Measurements from ENCODE around the gene SHC1.
"Not testable (repeated sequence)": the region's sequence is repeated elsewhere in the genome, so short reads cannot be mapped to it uniquely, and the experiment has no call there.

SHC1 gene

GRCh38 chr1:154995301-154995983, 24.9 kb upstream of the SHC1 start:
- DNase-seq (ENCODE audit: low read depth) = not testable (repeated sequence)

GRCh38 chr1:154994591-154994990, 24.0 kb upstream of the SHC1 start:
- DNase-seq (ENCODE audit: low read depth) = no peak

GRCh38 chr1:154994269-154994587, 23.7 kb upstream of the SHC1 start:
- DNase-seq (ENCODE audit: low read depth) = no peak

- DNase-seq (ENCODE audit: low read depth) = no peak
Measured at GRCh38 chr1:154993572-154994268, 23.2 kb upstream of the SHC1 start, which contains the start of gene LENEP. TSS of gene LENEP (plus strand) at chr1:154993586. CDS start at chr1:154993608, 22 bp downstream.

- DNase-seq (ENCODE audit: low read depth) = no peak
Measured at GRCh38 chr1:154992721-154993571, 22.4 kb upstream of the SHC1 start.

- no peak for DNase-seq (ENCODE audit: low read depth)
Measured at GRCh38 chr1:154990276-154990675, 19.7 kb upstream of the SHC1 start.

- no peak for DNase-seq (ENCODE audit: low read depth)
Measured at GRCh38 chr1:154989195-154989860, 18.8 kb upstream of the SHC1 start.

- no peak for DNase-seq (ENCODE audit: low read depth)
Measured at GRCh38 chr1:154988058-154988954, 17.8 kb upstream of the SHC1 start.

GRCh38 chr1:154987326-154987725, 16.8 kb upstream of the SHC1 start:
- DNase-seq (ENCODE audit: low read depth) = no peak

GRCh38 chr1:154986736-154987135, 16.2 kb upstream of the SHC1 start:
- DNase-seq (ENCODE audit: low read depth) = not testable (repeated sequence)

- no peak for DNase-seq (ENCODE audit: low read depth)
Measured at GRCh38 chr1:154983776-154984466, 13.4 kb upstream of the SHC1 start.

GRCh38 chr1:154982897-154983648, 12.5 kb upstream of the SHC1 start, which contains the start of gene FLAD1:
TSS of gene FLAD1 (plus strand) at chr1:154983344. CDS start at chr1:154983695, 351 bp downstream.
- peak; percentile 94 for DNase-seq (ENCODE audit: low read depth)

- no peak for DNase-seq (ENCODE audit: low read depth)
Measured at GRCh38 chr1:154982341-154982740, 11.8 kb upstream of the SHC1 start.

GRCh38 chr1:154978360-154978759, 7.8 kb upstream of the SHC1 start:
- no peak for DNase-seq (ENCODE audit: low read depth)

- not testable (repeated sequence) for DNase-seq (ENCODE audit: low read depth)
Measured at GRCh38 chr1:154977762-154978161, 7.2 kb upstream of the SHC1 start.

GRCh38 chr1:154975409-154976059, 5.0 kb upstream of the SHC1 start:
- peak; percentile 60 for DNase-seq (ENCODE audit: low read depth)

- DNase-seq (ENCODE audit: low read depth) = peak; percentile 87
Measured at GRCh38 chr1:154974808-154975408, 4.4 kb upstream of the SHC1 start.

GRCh38 chr1:154974102-154974807, 3.7 kb upstream of the SHC1 start, which contains the start of gene CKS1B:
TSS of gene CKS1B (plus strand) at chr1:154974681. CDS start at chr1:154974746, 65 bp downstream.
- DNase-seq (ENCODE audit: low read depth) = peak; percentile 91

Measured in activated T-cell treated with anti-CD3 and anti-CD28 coated beads for 48 hours (primary cell).